Measurements from ENCODE around the gene PPME1.

DNA sequence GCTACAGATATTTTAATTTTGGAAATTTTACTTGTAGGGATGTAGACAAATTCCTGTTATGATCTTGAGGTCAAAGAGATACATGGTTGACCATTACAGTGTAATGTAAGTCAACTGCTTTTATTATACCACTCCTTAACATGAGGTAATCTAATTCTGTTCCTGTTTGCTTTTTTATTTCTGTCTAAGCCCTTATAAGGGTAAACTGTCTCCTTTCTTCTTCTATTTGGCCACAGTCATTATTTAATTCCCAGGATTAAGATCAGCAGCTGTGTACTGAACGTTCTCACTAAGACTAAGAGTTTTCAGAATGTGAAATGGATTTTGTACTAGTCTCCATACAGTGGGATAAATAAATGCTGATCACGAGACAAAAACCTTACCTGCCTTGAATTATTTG lies 33.1 kb upstream of the PPME1 start:
- TF ChIP-seq POLR2A (IDR thresholded peaks at IDR 0.05) (no peak), EP300 (IDR thresholded peaks at IDR 0.05) (no peak), POLR2AphosphoS5 (IDR thresholded peaks at IDR 0.05) (no peak)
- TF ChIP-seq, protein P1, sequence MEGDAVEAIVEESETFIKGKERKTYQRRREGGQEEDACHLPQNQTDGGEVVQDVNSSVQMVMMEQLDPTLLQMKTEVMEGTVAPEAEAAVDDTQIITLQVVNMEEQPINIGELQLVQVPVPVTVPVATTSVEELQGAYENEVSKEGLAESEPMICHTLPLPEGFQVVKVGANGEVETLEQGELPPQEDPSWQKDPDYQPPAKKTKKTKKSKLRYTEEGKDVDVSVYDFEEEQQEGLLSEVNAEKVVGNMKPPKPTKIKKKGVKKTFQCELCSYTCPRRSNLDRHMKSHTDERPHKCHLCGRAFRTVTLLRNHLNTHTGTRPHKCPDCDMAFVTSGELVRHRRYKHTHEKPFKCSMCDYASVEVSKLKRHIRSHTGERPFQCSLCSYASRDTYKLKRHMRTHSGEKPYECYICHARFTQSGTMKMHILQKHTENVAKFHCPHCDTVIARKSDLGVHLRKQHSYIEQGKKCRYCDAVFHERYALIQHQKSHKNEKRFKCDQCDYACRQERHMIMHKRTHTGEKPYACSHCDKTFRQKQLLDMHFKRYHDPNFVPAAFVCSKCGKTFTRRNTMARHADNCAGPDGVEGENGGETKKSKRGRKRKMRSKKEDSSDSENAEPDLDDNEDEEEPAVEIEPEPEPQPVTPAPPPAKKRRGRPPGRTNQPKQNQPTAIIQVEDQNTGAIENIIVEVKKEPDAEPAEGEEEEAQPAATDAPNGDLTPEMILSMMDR (IDR thresholded peaks at IDR 0.05), result no peak

Measured in stomach (tissue), 4 donors.